Ovary (tissue), 9 donors: ENCODE results near the gene TBC1D9B. TPM values are rescaled to one million over a fixed set of nuclear protein-coding genes. Genes with fewer than 3 reads are reported as not detected.

Experiments used
- DNase-seq, 5 donors: peaks; one replicate each; pipeline ENCODE4 v3.0.0-alpha.2; 2019 to 2020
- H3K27ac ChIP-seq, 2 donors: fragments of 200-600 bp; one replicate each; pipeline versions ENCODE4 v1.5.1 to v1.8.0; 2019 to 2022
- H3K27me3 ChIP-seq: fragments of 200-600 bp; one replicate; pipeline ENCODE4 v1.8.0; 2022
- H3K36me3 ChIP-seq: fragments of 200-600 bp; sonication (generic); one replicate; pipeline ENCODE4 v1.5.1; 2019
- H3K4me1 ChIP-seq: one replicate; pipeline ENCODE4 v1.8.1; 2013; ENCODE audit warnings: mild to moderate bottlenecking, moderate library complexity; ENCODE audit not compliant: insufficient read depth
- H3K4me3 ChIP-seq: fragments of 200-600 bp; sonication (generic); one replicate; pipeline ENCODE4 v1.5.1; 2017
- H3K9me3 ChIP-seq, 2 donors: fragments of 200-600 bp in 1 of 2; sonication (generic) in 1 of 2; one replicate each; pipeline versions ENCODE4 v1.5.1 to v1.8.1; 2013 to 2019; ENCODE audit warnings: mild to moderate bottlenecking in 1 of 2, moderate library complexity in 1 of 2
- CTCF ChIP-seq, 3 donors: fragments of 450-650 bp in 2 of 3; fragments of 200-600 bp in 1 of 3; IDR thresholded peaks; one replicate each; pipeline versions ENCODE4 v1.5.1 to v1.8.0; 2016 to 2022; ENCODE audit warnings: antibody characterized with exemption in 3 of 3, mild to moderate bottlenecking in 1 of 3
- EP300 ChIP-seq: sonication (generic); formaldehyde crosslinking; IDR thresholded peaks from one replicate; pipeline ENCODE4 v1.6.1; 2017; ENCODE audit warnings: antibody characterized with exemption
- POLR2A ChIP-seq: fragments of 450-650 bp; IDR thresholded peaks from one replicate; pipeline ENCODE4 v1.6.1; 2017; ENCODE audit warnings: antibody characterized with exemption, mild to moderate bottlenecking, moderate library complexity
- WGBS, 3 donors: extraction: QIAGEN DNeasy Blood & Tissue Kit in 1 of 3; methylation state at CpG; one replicate each; pipeline versions ENCODE4 v1.1.5 to v1.1.7; 2013 to 2017; 5-methylcytosine and 5-hydroxymethylcytosine counted together
- intact Hi-C, 4 donors: fragments of 100-400 bp; cut with DNase I; formaldehyde crosslinking; loops; one replicate each; pipeline versions ENCODE4 v1.11.0 to v1.15.1; 2022 to 2023
- polyA plus RNA-seq, 2 donors: library from polyadenylated mRNA; stranded (reverse); fragments of 200-250 nt in 1 of 2; fragments of 350-450 nt in 1 of 2; fragmentation: Illumina TruSeq in 1 of 2; extraction: RNeasy Lipid Tissue Mini Kit (QIAGEN cat#74804) in 1 of 2; gene quantifications; one replicate each; pipeline ENCODE4 v1.2.3, GENCODE V29; 2013 to 2014
- total RNA-seq, 7 donors: library from RNA; depleted of rRNA in 2 of 7; stranded (reverse); fragments of >200 nt in 2 of 7; fragmentation: NEBNext Ultra II Directional in 3 of 7; extraction: Animal tissue kit (Norgen Biotek cat#: 25700) in 3 of 7; gene quantifications; one replicate each; pipeline versions ENCODE4 v1.1.0 to v1.2.4, GENCODE V29; 2016 to 2023
- donor health status: DM: no; HTN: no; CAD: no; lungs with moderate emphysema.
- donor health status: DM: no; HTN: no; CAD: no.
- donor health status: Bipolar disorder and iron deficiency.
- donor health status: DM: yes; HTN: yes; CAD: no.
- donor health status: DM: no; HTN: no; CAD: no.
- donor health status: DM: yes; HTN: yes; CAD: no.

The TBC1D9B gene
- total and polyA plus RNA-seq, 9 donors: 48.3 to 121 (median 86.5) TPM

- H3K4me1 ChIP-seq: no peaks in the 10 kb centered on the region
- intact Hi-C loops: no loop called here
- H3K4me3 ChIP-seq: no peak overlapping the region
- no peak for DNase-seq
- TF ChIP-seq EP300 (no peak), CTCF (IDR thresholded peaks at IDR 0.05) (no peak), POLR2A (no peak)
- H3K9me3 ChIP-seq: no peaks in the 10 kb centered on the region
- H3K27ac ChIP-seq: no peak overlapping the region
- WGBS, 3 donors: 96 to 98% (median 97%) methylated on average over 4 of the region's 4 CpGs
- no peaks in the 10 kb centered on the region for H3K36me3 ChIP-seq
- no peaks in the 10 kb centered on the region for H3K27me3 ChIP-seq
These were observed 46.3 kb upstream of the TBC1D9B start for GRCh38 chr5:179953987-179954386.

GRCh38 chr5:179936976-179937681 is 29.4 kb upstream of the TBC1D9B start:
- H3K36me3 ChIP-seq: no peaks in the 10 kb centered on the region
- intact Hi-C loops: no loop called here
- no peaks in the 10 kb centered on the region for H3K4me1 ChIP-seq
- H3K27me3 ChIP-seq: no peaks in the 10 kb centered on the region
- TF ChIP-seq CTCF (IDR thresholded peaks at IDR 0.05): no peak
- TF ChIP-seq EP300: no peak
- no peak for TF ChIP-seq POLR2A
- H3K4me3 ChIP-seq: no peak overlapping the region
- 91 to 92% (median 92%) methylated on average over 13 of the region's 13 CpGs for WGBS, 3 donors
- no peak for DNase-seq
- H3K27ac ChIP-seq: no peak overlapping the region
- H3K9me3 ChIP-seq: no peaks in the 10 kb centered on the region

GRCh38 chr5:179930788-179931473 is 23.2 kb upstream of the TBC1D9B start:
- TF ChIP-seq CTCF (IDR thresholded peaks at IDR 0.05) (no peak), EP300 (no peak)
- H3K4me3 ChIP-seq: no peak overlapping the region
- no peak for DNase-seq
- 91 to 93% (median 92%) methylated on average over 8 of the region's 8 CpGs for WGBS, 3 donors
- no peaks in the 10 kb centered on the region for H3K36me3 ChIP-seq
- H3K9me3 ChIP-seq: no peaks in the 10 kb centered on the region
- H3K27me3 ChIP-seq: no peaks in the 10 kb centered on the region
- no peak overlapping the region for H3K27ac ChIP-seq
- intact Hi-C loops: no loop called here
- H3K4me1 ChIP-seq: no peaks in the 10 kb centered on the region

GRCh38 chr5:179927824-179928223 is 20.1 kb upstream of the TBC1D9B start:
- Histone ChIP-seq H3K27ac (no peak overlapping the region), H3K9me3 (no peaks in the 10 kb centered on the region), H3K4me3 (no peak overlapping the region), H3K36me3 (no peaks in the 10 kb centered on the region), H3K27me3 (no peaks in the 10 kb centered on the region), H3K4me1 (no peaks in the 10 kb centered on the region)
- TF ChIP-seq EP300: no peak
- no peak for TF ChIP-seq CTCF (IDR thresholded peaks at IDR 0.05)
- TF ChIP-seq POLR2A: no peak
- intact Hi-C loops: no loop called here
- DNase-seq: no peak
- WGBS, 3 donors: 85 to 87% (median 87%) methylated on average over 7 of the region's 7 CpGs
